HepG2 (cell line): ENCODE results near the gene SNX9. TPM values are rescaled to one million over a fixed set of nuclear protein-coding genes. Genes with fewer than 3 reads are reported as not detected.
A peak's percentile ranks its signal among the peaks of the same experiment; 100 is the strongest.

ENCODE experiments used
- AGO2 ChIP-seq: fragments of 200-400 bp; formaldehyde crosslinking; optimal IDR thresholded peaks from 2 replicates; pipeline ENCODE3; 2017; ENCODE audit warnings: mild to moderate bottlenecking, low read depth, low read length, moderate library complexity
- ARHGAP35 ChIP-seq: sonication (generic); formaldehyde crosslinking; IDR thresholded peaks from 2 replicates; pipeline ENCODE4 v1.9.0; 2022; ENCODE audit warnings: mild to moderate bottlenecking, inconsistent platforms, moderate library complexity, missing genetic modification reagents, borderline replicate concordance
- BRD4 ChIP-seq: sonication (generic); formaldehyde crosslinking; IDR thresholded peaks from 2 replicates; pipeline ENCODE4 v1.4.0; 2020; ENCODE audit warnings: missing genetic modification reagents
- CENPT ChIP-seq: sonication (generic); formaldehyde crosslinking; IDR thresholded peaks from 2 replicates; pipeline ENCODE4 v1.8.0; 2022; ENCODE audit warnings: low read depth, mild to moderate bottlenecking, moderate library complexity, missing genetic modification reagents
- CHCHD3 ChIP-seq: sonication (generic); formaldehyde crosslinking; IDR thresholded peaks from 2 replicates; pipeline ENCODE4 v1.8.0; 2022; ENCODE audit warnings: mild to moderate bottlenecking, missing genetic modification reagents, moderate library complexity
- CREB3 ChIP-seq: sonication (generic); formaldehyde crosslinking; IDR thresholded peaks from 2 replicates; pipeline ENCODE4 v1.5.0; 2020; ENCODE audit warnings: missing genetic modification reagents
- FOXC1 ChIP-seq: sonication (generic); formaldehyde crosslinking; IDR thresholded peaks from 2 replicates; pipeline ENCODE4 v1.8.0; 2022; ENCODE audit warnings: mild to moderate bottlenecking, missing genetic modification reagents, borderline replicate concordance
- HNF4G ChIP-seq, 2 experiments: sonication (generic) in 1 of 2; formaldehyde crosslinking in 1 of 2; IDR thresholded peaks; 2 replicates each; pipeline versions ENCODE4 v1.4.0 to v1.6.1; 2011 to 2020; ENCODE audit warnings: borderline replicate concordance in 2 of 2, low read depth in 2 of 2, mild to moderate bottlenecking in 2 of 2, low read length in 1 of 2, missing genetic modification reagents in 1 of 2, moderate library complexity in 1 of 2
- LCORL ChIP-seq, 2 experiments: fragments of 450-650 bp in 1 of 2; sonication (generic) in 1 of 2; formaldehyde crosslinking in 1 of 2; IDR thresholded peaks; 2 replicates each; pipeline versions ENCODE4 v1.5.0 to v1.6.1; 2017 to 2020; ENCODE audit warnings: antibody characterized with exemption in 1 of 2, missing genetic modification reagents in 1 of 2
- MBNL3 ChIP-seq: fragments of 250-450 bp; sonication (Bioruptor Pico); conservative IDR thresholded peaks from 2 replicates; pipeline ENCODE4 v1.8.0; 2022; ENCODE audit warnings: mild to moderate bottlenecking, inconsistent platforms
- MED8 ChIP-seq: sonication (generic); formaldehyde crosslinking; IDR thresholded peaks from 2 replicates; pipeline ENCODE4 v1.8.1; 2023; ENCODE audit warnings: mild to moderate bottlenecking, missing genetic modification reagents; ENCODE audit not compliant: insufficient replicate concordance
- MYNN ChIP-seq: sonication (generic); formaldehyde crosslinking; IDR thresholded peaks from 2 replicates; pipeline ENCODE4 v1.4.0; 2020; ENCODE audit warnings: mild to moderate bottlenecking, low read depth, missing genetic modification reagents
- NFAT5 ChIP-seq: sonication (generic); formaldehyde crosslinking; IDR thresholded peaks from 2 replicates; pipeline ENCODE4 v1.4.0; 2020; ENCODE audit warnings: missing genetic modification reagents
- NFE2 ChIP-seq: sonication (generic); formaldehyde crosslinking; IDR thresholded peaks from 2 replicates; pipeline ENCODE4 v1.4.0; 2020; ENCODE audit warnings: missing genetic modification reagents
- RFX3 ChIP-seq: IDR thresholded peaks from 2 replicates; pipeline ENCODE4 v1.6.1; 2016; ENCODE audit warnings: missing biosample characterization, missing genetic modification reagents
- SMYD3 ChIP-seq: sonication (generic); formaldehyde crosslinking; IDR thresholded peaks from 2 replicates; pipeline ENCODE4 v1.8.1; 2023; ENCODE audit warnings: mild to moderate bottlenecking, missing genetic modification reagents
- STAT5B ChIP-seq: sonication (generic); formaldehyde crosslinking; IDR thresholded peaks from 2 replicates; pipeline ENCODE4 v1.4.0; 2020; ENCODE audit warnings: missing genetic modification reagents
- TRIM22 ChIP-seq: fragments of 450-650 bp; IDR thresholded peaks from 2 replicates; pipeline ENCODE4 v1.6.1; 2017
- ZNF383 ChIP-seq: sonication (generic); formaldehyde crosslinking; IDR thresholded peaks from 2 replicates; pipeline ENCODE4 v1.4.0; 2020; ENCODE audit warnings: missing genetic modification reagents, mild to moderate bottlenecking, borderline replicate concordance
- polyA plus RNA-seq, 8 experiments: library from polyadenylated mRNA; depleted of rRNA in 3 of 8; stranded (reverse) in 7 of 8; unstranded in 1 of 8; fragments of >200 nt; fragmentation: Illumina TruSeq in 4 of 8; extraction: Trizol in 4 of 8; gene quantifications; 2 replicates each; pipeline versions ENCODE4 v1.2.1 to v1.2.3, GENCODE V29; 2011 to 2016; ENCODE audit warnings: low read depth in 4 of 8, missing spikeins in 1 of 8, mixed read lengths in 1 of 8; ENCODE audit not compliant: insufficient read depth in 1 of 8
- total RNA-seq, 5 experiments: library from RNA; depleted of rRNA; stranded (reverse); fragments of >200 nt; fragmentation: Illumina TruSeq; extraction: Trizol; gene quantifications; 2 replicates each; pipeline ENCODE4 v1.2.3, GENCODE V29; 2016; ENCODE audit warnings: low read depth in 1 of 5
- TF ChIP-seq, protein P1 (sequence below): sonication (generic); formaldehyde crosslinking; IDR thresholded peaks from 2 replicates; pipeline ENCODE4 v1.5.0; 2020; ENCODE audit warnings: missing genetic modification reagents

The SNX9 gene
- total and polyA plus RNA-seq, 2 of the 13 experiments (the other 11 are each of a cell fraction or from before 2014, with no cell fraction given): 21.9 to 36.0 TPM

- no peak for TF ChIP-seq STAT5B (CRISPR knock-in tag)
- no peak for TF ChIP-seq SMYD3
- no peak for TF ChIP-seq MED8 (CRISPR knock-in tag)
- no peak for TF ChIP-seq BRD4 (CRISPR knock-in tag)
- no peak for TF ChIP-seq NFAT5 (CRISPR knock-in tag)
- no peak for TF ChIP-seq FOXC1 (CRISPR knock-in tag)
- TF ChIP-seq LCORL (IDR thresholded peaks at IDR 0.05): no peak
- TF ChIP-seq LCORL (CRISPR knock-in tag; IDR thresholded peaks at IDR 0.05): peak; percentile 9; the same call in 1 of the 2 replicates
- TF ChIP-seq CHCHD3 (CRISPR knock-in tag): no peak
- TF ChIP-seq TRIM22: no peak
- TF ChIP-seq, protein P1, sequence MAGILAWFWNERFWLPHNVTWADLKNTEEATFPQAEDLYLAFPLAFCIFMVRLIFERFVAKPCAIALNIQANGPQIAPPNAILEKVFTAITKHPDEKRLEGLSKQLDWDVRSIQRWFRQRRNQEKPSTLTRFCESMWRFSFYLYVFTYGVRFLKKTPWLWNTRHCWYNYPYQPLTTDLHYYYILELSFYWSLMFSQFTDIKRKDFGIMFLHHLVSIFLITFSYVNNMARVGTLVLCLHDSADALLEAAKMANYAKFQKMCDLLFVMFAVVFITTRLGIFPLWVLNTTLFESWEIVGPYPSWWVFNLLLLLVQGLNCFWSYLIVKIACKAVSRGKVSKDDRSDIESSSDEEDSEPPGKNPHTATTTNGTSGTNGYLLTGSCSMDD: no peak
- no peak for TF ChIP-seq RFX3 (CRISPR knock-in tag)
- no peak for TF ChIP-seq NFE2 (CRISPR knock-in tag)
- no peak for TF ChIP-seq MYNN (CRISPR knock-in tag)
- TF ChIP-seq MBNL3: no peak
- TF ChIP-seq ARHGAP35: 0 out of 2 replicates have a peak, but pooled peaks have one; percentile 19
- TF ChIP-seq CENPT: no peak
- TF ChIP-seq CREB3 (CRISPR knock-in tag): no peak
- no peak for TF ChIP-seq HNF4G (IDR thresholded peaks at IDR 0.05; ENCODE audit: borderline replicate concordance, low read depth, low read length)
- TF ChIP-seq HNF4G (CRISPR knock-in tag; IDR thresholded peaks at IDR 0.05; ENCODE audit: borderline replicate concordance, low read depth): 0 out of 2 replicates have a peak, but pooled peaks have one; percentile 50
- peak; percentile 51; the same call in 1 of the 2 replicates for TF ChIP-seq ZNF383 (CRISPR knock-in tag)
- no peak for TF ChIP-seq AGO2
Observed at GRCh38 chr6:157982563-157983405, 159.7 kb downstream of the SNX9 start (continued).
